ENCODE results near the gene IFNLR1.
A peak's percentile ranks its signal among the peaks of the same experiment; 100 is the strongest.

IFNLR1 gene

DNA sequence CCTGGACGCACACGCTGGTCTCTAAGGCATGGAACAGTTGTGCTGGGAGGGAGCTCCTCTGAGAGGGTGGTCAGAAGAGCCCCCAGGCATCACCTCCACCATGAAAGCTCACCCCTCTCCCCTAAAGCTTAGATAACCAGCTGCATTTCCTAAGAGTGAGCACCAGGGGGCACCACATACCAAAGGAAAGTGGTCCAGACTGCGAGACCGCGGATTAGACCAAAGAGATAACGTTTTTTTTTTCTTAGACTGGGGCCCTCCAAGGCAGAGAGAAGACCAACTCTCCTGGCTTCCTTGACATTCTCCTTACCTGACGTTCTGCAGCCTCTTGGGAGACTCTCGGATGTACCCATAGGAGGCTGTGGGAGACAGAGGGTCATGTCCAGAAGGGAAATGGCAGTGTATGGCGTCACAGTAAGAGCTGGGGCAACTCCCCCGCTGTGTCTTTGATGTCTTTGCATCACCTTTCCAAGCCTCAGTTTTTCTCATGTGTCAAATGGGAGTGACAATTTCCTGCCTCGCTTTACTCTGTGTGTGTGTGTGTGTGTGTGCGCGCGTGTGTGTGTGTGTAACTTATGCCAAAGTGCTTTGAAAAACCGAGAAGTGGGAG, 12.3 kb upstream of the IFNLR1 start:
- ATAC-seq = peak; percentile 73
- TF ChIP-seq, protein P1, sequence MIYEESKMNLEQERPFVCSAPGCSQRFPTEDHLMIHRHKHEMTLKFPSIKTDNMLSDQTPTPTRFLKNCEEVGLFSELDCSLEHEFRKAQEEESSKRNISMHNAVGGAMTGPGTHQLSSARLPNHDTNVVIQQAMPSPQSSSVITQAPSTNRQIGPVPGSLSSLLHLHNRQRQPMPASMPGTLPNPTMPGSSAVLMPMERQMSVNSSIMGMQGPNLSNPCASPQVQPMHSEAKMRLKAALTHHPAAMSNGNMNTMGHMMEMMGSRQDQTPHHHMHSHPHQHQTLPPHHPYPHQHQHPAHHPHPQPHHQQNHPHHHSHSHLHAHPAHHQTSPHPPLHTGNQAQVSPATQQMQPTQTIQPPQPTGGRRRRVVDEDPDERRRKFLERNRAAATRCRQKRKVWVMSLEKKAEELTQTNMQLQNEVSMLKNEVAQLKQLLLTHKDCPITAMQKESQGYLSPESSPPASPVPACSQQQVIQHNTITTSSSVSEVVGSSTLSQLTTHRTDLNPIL (CRISPR knock-in tag; IDR thresholded peaks at IDR 0.05; ENCODE audit: low read depth) = no peak
- TF ChIP-seq ZNF70 (CRISPR knock-in tag; IDR thresholded peaks at IDR 0.05) (no peak), PPARA (CRISPR knock-in tag; IDR thresholded peaks at IDR 0.05; ENCODE audit: borderline replicate concordance) (no peak), ZFP3 (CRISPR knock-in tag; IDR thresholded peaks at IDR 0.05) (no peak), TOX (CRISPR knock-in tag; IDR thresholded peaks at IDR 0.05; ENCODE audit: borderline replicate concordance) (no peak), SNAI2 (CRISPR knock-in tag; IDR thresholded peaks at IDR 0.05) (no peak), ISL1 (CRISPR knock-in tag; IDR thresholded peaks at IDR 0.05) (no peak), ZNF565 (CRISPR knock-in tag; conservative IDR thresholded peaks at IDR 0.05; ENCODE audit: low read depth) (no peak), GLIS3 (CRISPR knock-in tag; IDR thresholded peaks at IDR 0.05) (no peak)
- TF ChIP-seq, protein P2, sequence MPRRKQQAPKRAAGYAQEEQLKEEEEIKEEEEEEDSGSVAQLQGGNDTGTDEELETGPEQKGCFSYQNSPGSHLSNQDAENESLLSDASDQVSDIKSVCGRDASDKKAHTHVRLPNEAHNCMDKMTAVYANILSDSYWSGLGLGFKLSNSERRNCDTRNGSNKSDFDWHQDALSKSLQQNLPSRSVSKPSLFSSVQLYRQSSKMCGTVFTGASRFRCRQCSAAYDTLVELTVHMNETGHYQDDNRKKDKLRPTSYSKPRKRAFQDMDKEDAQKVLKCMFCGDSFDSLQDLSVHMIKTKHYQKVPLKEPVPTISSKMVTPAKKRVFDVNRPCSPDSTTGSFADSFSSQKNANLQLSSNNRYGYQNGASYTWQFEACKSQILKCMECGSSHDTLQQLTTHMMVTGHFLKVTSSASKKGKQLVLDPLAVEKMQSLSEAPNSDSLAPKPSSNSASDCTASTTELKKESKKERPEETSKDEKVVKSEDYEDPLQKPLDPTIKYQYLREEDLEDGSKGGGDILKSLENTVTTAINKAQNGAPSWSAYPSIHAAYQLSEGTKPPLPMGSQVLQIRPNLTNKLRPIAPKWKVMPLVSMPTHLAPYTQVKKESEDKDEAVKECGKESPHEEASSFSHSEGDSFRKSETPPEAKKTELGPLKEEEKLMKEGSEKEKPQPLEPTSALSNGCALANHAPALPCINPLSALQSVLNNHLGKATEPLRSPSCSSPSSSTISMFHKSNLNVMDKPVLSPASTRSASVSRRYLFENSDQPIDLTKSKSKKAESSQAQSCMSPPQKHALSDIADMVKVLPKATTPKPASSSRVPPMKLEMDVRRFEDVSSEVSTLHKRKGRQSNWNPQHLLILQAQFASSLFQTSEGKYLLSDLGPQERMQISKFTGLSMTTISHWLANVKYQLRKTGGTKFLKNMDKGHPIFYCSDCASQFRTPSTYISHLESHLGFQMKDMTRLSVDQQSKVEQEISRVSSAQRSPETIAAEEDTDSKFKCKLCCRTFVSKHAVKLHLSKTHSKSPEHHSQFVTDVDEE (CRISPR knock-in tag; IDR thresholded peaks at IDR 0.05) = no peak
- TF ChIP-seq, protein P3, sequence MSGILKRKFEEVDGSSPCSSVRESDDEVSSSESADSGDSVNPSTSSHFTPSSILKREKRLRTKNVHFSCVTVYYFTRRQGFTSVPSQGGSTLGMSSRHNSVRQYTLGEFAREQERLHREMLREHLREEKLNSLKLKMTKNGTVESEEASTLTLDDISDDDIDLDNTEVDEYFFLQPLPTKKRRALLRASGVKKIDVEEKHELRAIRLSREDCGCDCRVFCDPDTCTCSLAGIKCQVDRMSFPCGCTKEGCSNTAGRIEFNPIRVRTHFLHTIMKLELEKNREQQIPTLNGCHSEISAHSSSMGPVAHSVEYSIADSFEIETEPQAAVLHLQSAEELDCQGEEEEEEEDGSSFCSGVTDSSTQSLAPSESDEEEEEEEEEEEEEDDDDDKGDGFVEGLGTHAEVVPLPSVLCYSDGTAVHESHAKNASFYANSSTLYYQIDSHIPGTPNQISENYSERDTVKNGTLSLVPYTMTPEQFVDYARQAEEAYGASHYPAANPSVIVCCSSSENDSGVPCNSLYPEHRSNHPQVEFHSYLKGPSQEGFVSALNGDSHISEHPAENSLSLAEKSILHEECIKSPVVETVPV (CRISPR knock-in tag; IDR thresholded peaks at IDR 0.05) = no peak

DNA sequence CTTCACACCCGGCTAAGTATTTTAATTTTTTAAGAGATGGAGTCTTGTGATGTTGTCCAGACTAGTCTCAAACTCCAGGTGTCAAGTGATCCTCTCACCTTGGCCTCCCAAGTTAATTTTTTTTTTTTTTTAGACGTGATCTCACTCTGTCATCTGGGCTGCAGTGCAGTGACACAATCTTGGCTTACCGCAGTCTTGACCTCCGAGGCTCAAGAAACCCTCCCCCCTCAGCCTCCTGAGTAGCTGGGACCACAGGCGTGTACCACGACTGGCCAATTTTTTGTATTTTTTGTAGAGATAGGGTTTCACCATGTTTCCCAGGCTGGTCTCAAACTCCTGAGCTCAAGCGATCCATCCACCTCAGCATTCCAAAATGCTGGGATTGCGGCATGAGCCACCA, 11.7 kb upstream of the IFNLR1 start:
- TF ChIP-seq, protein P3 (CRISPR knock-in tag; IDR thresholded peaks at IDR 0.05) = no peak
- TF ChIP-seq PPARA (CRISPR knock-in tag; IDR thresholded peaks at IDR 0.05; ENCODE audit: borderline replicate concordance) (no peak), OSR1 (CRISPR knock-in tag; IDR thresholded peaks at IDR 0.05) (no peak), BACH2 (CRISPR knock-in tag; IDR thresholded peaks at IDR 0.05; ENCODE audit: borderline replicate concordance) (no peak), SNAI2 (CRISPR knock-in tag; IDR thresholded peaks at IDR 0.05) (no peak), ARNTL (CRISPR knock-in tag; IDR thresholded peaks at IDR 0.05; ENCODE audit: borderline replicate concordance, low read depth) (no peak), TCF4 (CRISPR knock-in tag; IDR thresholded peaks at IDR 0.05; ENCODE audit: borderline replicate concordance) (no peak), ZFP3 (CRISPR knock-in tag; IDR thresholded peaks at IDR 0.05) (no peak), ZNF565 (CRISPR knock-in tag; conservative IDR thresholded peaks at IDR 0.05; ENCODE audit: low read depth) (no peak), ZNF70 (CRISPR knock-in tag; IDR thresholded peaks at IDR 0.05) (no peak), ISL1 (CRISPR knock-in tag; IDR thresholded peaks at IDR 0.05) (no peak), ZC3H10 (CRISPR knock-in tag; IDR thresholded peaks at IDR 0.05) (no peak)
- TF ChIP-seq, protein P4, sequence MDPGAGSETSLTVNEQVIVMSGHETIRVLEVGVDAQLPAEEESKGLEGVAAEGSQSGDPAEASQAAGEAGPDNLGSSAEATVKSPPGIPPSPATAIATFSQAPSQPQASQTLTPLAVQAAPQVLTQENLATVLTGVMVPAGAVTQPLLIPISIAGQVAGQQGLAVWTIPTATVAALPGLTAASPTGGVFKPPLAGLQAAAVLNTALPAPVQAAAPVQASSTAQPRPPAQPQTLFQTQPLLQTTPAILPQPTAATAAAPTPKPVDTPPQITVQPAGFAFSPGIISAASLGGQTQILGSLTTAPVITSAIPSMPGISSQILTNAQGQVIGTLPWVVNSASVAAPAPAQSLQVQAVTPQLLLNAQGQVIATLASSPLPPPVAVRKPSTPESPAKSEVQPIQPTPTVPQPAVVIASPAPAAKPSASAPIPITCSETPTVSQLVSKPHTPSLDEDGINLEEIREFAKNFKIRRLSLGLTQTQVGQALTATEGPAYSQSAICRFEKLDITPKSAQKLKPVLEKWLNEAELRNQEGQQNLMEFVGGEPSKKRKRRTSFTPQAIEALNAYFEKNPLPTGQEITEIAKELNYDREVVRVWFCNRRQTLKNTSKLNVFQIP (CRISPR knock-in tag; IDR thresholded peaks at IDR 0.05; ENCODE audit: borderline replicate concordance, low read depth) = no peak
- TF ChIP-seq, protein P1 (CRISPR knock-in tag; IDR thresholded peaks at IDR 0.05; ENCODE audit: low read depth) = no peak
- no peak for ATAC-seq

DNA sequence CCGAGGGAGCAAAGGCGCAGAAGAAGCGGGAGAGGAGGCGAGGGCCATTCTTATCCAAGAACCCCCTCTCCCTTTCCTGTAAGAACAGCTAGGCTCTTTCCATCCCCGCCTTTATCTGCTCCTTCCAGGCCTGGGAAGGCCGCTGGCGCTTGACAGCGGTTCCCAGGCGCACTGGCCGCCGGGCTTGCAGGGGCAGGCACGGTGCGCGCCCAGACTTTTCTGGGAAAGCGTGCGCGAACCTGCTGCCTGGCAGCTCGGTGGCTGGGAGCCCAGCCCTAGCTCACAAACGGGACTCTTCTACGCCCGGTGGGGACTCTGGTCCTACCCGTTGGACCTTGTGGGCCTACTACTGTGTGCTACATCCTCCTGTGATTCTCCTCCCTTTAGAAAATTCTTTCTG, 8.8 kb upstream of the IFNLR1 start:
- ATAC-seq = no peak
- TF ChIP-seq SNAI2 (CRISPR knock-in tag; IDR thresholded peaks at IDR 0.05) = no peak
- no peak for TF ChIP-seq ZFP3 (CRISPR knock-in tag; IDR thresholded peaks at IDR 0.05)
- TF ChIP-seq ZNF70 (CRISPR knock-in tag; IDR thresholded peaks at IDR 0.05) = no peak
- TF ChIP-seq, protein P4 (CRISPR knock-in tag; IDR thresholded peaks at IDR 0.05; ENCODE audit: borderline replicate concordance, low read depth) = no peak
- no peak for TF ChIP-seq ISL1 (CRISPR knock-in tag; IDR thresholded peaks at IDR 0.05)
- TF ChIP-seq ZNF565 (CRISPR knock-in tag; conservative IDR thresholded peaks at IDR 0.05; ENCODE audit: low read depth) = no peak
- TF ChIP-seq ESRRG (CRISPR knock-in tag; IDR thresholded peaks at IDR 0.05) = no peak
- TF ChIP-seq, protein P5, sequence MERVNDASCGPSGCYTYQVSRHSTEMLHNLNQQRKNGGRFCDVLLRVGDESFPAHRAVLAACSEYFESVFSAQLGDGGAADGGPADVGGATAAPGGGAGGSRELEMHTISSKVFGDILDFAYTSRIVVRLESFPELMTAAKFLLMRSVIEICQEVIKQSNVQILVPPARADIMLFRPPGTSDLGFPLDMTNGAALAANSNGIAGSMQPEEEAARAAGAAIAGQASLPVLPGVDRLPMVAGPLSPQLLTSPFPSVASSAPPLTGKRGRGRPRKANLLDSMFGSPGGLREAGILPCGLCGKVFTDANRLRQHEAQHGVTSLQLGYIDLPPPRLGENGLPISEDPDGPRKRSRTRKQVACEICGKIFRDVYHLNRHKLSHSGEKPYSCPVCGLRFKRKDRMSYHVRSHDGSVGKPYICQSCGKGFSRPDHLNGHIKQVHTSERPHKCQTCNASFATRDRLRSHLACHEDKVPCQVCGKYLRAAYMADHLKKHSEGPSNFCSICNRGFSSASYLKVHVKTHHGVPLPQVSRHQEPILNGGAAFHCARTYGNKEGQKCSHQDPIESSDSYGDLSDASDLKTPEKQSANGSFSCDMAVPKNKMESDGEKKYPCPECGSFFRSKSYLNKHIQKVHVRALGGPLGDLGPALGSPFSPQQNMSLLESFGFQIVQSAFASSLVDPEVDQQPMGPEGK (CRISPR knock-in tag; IDR thresholded peaks at IDR 0.05; ENCODE audit: borderline replicate concordance) = no peak
- TF ChIP-seq, protein P3 (CRISPR knock-in tag; IDR thresholded peaks at IDR 0.05) = no peak
- TF ChIP-seq CSDC2 (CRISPR knock-in tag; IDR thresholded peaks at IDR 0.05) = no peak

Measured in SK-N-SH treated with all-trans-retinoic acid at 6 μM for 48 hours (cell line).